NCI-H2107 (cell line): Measurements from ENCODE around the gene CRISPLD2.
"Not testable (repeated sequence)": the region's sequence is repeated elsewhere in the genome, so short reads cannot be mapped to it uniquely, and the experiment has no call there.

Experiments used
- DNase-seq: peaks from one replicate; lab custom pipeline; 2025; lab: John Stamatoyannopoulos, UW

CRISPLD2 gene

DNA sequence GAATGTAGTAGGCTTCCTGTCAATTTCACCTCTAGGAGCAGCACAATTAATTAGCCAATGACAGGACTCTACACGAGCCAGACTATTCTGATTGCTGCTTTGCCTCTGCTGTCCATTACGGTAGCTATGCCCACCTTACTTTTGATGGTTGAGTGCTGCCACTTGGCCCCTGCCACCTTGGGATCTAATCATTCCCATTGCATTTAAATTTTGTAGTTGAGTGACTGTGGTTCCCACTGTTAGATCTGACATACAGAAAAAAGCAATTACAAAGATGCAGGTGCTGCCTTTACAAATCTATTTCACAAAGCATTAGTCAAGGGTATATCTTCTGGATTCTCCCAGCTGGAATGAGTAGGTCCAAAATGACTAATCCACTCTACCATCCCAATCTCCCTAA lies 39.9 kb downstream of the CRISPLD2 start:
- DNase-seq = no peak

DNA sequence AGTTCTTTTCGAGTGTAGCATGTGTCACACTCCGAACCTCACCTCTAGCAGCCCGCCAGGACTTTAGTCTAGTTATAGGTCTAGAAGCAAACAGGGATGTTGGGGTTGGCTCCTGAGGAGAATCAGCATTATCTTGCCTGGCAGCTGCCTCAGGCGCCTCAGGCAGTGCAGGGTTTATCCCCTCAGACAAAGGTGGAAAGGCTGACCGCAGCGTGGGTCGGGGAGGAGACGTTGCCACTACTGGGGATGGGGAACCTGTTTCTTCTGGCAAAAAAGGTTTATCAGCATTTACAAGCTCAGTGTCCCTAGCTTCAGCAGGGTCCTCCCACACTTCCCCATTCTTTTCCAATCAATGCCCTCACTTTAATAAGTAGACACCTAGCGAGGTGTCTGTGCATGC lies 40.6 kb downstream of the CRISPLD2 start:
- no peak for DNase-seq

DNA sequence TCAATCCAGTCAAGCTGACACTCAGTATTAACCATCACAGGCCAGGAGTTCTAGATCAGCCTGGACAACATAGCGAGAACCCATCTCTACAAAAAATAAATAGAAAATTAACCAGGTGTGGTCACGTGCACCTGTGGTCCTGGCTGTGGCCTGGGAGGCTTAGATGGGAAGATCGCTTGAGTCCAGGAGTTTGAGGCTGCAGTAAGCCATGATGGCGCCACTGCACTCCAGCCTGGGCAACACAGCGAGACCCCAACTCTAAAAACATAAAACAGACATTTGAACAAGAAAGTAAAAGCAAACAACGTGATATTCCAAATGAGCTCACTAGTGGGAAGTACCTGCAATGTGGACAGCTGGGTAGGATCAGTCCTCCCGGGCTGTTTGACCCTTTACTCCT lies 41.9 kb downstream of the CRISPLD2 start:
- DNase-seq = no peak

DNA sequence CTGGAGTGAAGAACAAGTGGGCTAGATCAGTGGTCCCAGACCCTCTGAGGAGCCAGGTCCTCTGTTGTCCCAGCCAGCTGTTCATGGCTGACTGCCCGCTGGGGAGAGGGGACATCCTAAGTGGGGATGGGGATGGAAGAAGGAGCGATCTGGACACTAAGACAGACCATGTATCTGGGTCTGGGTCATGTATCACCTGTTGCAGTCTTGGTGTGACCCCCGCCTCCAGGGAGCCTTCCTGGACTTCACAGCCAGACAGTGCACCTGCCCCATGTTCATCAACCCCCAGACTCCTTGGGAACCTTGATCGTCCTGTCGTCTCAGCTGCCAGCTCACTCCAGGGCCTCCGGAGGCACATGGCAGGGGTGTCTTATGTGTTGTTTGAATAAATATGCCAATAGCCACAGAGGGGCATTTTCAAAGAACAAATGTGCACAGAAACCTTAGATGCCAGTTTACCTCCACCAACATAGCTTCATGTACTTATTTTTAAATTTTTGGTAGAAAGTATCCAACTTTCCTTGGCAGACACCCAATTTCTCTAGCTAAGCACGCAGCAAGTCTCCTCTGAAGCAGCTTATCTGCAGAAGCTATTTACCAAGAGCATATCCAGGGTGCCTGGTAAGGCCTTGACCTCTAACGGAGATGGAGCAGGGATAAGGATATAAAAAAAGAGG lies 43.2 kb downstream of the CRISPLD2 start:
- DNase-seq = no peak

DNA sequence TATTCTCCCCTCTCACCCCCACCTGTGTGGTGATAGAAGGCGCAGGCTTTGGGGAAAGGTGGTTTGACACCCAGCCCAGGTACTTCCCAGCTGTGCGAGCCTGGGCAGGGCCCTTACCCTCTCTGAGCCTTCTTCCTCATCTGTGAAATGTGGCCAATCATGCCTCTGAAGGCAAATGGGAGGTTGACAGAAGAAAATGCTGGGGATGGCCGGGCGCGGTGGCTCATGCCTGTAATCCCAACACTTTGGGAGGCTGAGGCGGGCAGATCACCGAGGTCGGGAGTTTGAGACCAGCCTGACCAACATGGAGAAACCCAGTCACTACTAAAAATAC lies 43.7 kb downstream of the CRISPLD2 start:
- no peak for DNase-seq

DNA sequence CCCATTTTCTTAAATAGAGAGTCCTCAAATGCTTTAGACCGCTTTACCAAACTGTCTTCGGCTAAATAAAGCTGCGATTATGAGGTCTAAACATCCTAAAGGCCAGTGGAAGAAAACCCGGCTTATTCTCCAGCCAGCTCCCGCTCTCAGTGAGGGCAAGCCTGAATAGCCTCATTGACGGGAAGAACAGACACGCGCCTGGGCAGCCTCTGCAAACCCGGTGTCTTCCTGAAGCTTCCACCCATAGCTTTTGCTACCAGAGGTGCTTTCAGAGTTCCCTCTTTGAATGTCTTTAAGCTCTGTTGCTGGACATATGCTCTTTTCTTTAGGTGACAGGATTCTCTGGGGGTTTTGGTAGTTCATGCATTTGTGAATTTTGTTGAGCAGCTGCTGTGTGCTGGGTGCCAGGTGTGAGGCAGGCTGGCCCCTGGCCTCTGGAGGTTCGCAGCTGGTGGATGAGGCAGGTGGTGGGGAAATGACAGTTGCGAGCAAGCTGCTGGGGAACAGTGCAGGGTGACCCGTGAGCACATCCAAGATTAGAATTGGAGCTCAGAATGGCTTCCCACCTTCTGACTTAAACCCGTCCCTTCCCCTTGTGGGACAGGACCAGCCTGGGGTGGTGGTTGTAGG lies 44.7 kb downstream of the CRISPLD2 start:
- DNase-seq = no peak

DNA sequence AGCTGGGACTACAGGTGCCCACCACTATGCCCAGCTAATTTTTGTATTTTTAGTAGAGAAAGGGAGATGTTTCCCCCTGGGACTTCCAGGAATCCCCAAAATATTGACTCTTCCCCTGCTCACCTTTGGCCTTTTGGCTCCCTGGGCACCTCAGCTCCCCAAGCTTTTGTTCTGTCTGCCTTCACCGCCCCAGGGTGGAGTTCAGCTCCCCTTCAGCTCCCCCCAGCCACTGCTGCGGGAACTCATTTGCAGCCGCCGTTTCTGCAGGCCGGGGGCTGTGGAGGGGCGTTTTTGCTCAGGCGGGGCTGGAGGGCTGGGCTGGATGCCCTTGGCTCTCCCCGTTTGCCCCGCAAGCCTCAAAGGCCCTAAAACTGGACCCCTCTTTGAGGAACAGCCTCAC lies 47.9 kb downstream of the CRISPLD2 start:
- no peak for DNase-seq

DNA sequence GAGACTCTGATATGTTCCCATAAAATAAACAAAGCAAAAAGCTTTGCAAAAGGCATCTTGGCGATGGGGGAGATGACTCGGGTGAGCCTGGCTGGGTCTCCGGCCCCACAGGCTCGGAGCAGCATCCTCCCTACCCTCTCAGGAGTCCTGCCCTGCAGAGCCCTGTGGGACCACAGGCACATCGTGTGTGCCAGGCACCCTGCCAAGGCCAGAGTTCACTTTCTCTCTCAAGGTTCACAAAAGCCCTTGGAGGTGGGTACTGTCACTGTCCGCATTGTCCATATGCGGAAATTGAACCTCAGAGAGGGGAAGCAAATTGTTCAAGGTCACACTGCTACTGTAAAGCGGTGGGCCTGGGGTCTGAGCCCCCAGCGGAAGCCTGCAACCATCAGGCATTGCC lies 48.5 kb downstream of the CRISPLD2 start:
- DNase-seq = no peak

DNA sequence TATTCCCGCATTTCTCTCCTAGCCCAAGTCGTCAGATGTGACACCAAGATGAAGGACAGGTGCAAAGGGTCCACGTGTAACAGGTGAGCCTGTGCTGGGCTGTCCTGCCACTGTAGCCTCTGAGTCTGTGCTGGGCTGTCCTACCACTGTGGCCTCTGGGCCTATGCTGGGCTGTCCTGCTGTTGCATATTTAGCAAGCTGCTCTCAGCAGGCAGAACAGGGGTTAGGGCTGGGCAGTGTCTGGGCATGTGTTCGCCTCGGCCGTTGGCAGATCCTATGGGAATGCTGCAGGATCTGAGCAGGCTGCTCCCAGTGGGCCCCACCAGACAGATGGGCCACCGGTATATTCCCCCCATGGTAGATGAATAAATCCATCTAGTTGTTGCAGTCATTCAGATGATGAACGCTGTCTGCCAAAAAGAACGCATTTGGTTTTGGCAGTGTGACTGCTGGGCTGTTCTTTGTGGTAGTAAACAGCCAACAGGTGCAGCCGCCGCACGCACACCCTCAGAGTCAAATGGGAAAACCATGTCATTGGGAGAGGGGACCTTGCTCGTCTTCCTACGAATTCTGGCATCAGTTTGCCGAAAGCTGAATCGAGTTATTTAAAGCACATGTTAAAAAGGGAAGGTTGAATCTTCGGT lies 49.2 kb downstream of the CRISPLD2 start:
- DNase-seq = no peak

DNA sequence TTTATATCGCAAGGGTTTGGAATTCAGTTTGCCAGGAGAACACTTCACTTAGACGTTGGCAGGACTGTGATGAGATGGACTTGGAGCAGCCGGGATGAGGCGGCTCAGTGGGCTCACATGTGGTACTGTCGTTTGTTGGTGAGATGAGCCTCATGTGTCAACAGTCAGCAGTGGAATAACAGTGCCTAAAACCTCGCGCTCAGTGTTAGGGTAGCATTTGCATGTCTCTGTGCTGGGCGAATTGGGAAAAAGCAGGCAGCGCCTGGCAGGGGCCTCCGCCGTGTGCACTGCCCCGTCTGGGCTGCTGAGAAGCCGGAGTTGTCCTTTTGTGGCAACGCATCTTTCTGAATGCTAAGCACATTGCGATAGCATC lies 49.7 kb downstream of the CRISPLD2 start:
- DNase-seq = no peak

DNA sequence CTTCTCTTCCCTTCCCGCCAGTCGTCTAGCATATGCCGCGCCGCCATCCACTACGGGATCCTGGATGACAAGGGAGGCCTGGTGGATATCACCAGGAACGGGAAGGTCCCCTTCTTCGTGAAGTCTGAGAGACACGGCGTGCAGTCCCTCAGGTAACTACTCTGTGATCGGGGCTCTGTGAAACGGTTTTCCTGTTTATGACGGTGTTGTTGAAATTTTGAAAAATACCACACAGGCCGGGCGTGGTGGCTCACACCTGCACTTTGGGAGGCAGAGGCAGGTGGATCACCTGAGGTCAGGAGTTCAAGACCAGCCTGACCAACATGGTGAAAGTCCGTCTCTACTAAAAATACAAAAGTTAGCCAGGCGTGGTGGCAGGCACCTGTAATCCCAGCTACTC lies 53.2 kb downstream of the CRISPLD2 start:
- not testable (repeated sequence) for DNase-seq

DNA sequence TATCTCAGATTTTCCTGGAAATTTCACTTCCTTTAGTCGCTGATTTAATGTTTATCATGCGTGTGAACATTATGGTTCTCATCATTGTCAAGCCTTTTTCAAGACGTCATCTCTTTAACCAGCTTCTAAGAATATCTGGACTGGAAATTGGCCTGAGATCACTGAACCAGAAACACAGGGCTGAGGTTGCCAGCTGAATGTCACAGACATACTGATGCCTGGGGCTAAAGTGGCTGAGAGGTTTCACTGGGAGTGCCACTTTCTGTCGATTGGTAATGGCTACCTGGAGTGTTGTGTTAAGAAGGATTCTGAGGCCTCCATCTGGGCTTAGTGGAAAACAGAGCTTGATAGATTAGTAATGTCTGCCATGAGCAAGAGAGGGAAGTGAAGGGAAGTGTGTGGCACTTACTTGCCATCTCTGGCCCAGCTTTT lies 54.2 kb downstream of the CRISPLD2 start:
- DNase-seq = no peak

DNA sequence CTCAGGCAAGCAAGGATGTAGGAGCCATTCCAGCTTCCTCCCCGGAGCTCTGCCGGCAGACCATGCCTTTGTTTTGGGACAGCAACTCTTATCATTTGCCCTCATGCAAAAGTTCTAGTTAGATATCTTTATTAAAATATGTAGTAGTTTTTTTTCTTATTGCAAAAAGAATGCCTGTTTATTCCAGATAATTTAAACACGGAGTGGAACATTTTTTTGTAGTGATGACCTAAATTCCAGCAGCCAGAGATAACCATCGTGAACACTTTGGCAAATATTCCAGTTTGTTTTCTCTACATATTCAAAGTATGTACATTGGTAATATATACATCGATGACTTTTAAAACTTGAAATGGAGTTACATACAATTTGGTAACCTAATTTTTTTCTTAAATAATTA lies 54.8 kb downstream of the CRISPLD2 start:
- DNase-seq = no peak

DNA sequence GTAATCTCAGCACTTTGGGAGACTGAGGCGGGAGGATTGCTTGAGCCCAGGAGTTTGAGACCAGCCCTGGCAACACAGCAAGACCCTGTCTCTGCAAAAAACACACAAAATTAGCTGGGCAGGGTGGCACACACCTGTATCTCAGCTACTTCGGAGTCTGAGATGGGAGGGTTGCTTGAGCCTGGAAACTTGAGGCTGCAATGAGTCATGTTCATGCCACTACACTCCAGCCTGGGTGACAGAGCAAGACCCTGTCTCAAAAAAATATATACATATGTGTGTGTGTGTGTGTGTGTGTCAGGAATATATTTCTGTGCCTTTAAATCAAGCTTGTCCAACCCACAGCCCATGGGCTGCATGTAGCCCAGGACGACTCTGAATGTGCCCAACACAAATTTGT lies 55.2 kb downstream of the CRISPLD2 start:
- DNase-seq = no peak

DNA sequence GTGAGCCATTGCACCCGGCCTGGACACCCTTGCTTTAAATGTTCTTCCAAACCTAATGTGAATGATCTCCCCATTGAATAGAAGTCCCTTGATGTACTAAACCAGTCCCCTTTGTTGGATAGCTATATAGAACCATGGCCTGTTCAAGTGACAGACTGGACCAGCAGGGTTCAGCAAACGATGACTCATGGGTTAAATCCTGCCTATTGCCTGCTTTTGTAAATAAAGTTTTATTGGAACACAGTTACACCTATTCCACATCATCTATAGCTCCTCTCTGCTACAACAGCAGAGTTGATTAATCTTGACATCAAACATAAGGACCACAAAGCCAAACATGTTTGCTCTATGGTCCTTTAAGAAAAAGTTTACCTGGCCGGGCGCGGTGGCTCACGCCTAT lies 56.1 kb downstream of the CRISPLD2 start:
- DNase-seq = no peak

DNA sequence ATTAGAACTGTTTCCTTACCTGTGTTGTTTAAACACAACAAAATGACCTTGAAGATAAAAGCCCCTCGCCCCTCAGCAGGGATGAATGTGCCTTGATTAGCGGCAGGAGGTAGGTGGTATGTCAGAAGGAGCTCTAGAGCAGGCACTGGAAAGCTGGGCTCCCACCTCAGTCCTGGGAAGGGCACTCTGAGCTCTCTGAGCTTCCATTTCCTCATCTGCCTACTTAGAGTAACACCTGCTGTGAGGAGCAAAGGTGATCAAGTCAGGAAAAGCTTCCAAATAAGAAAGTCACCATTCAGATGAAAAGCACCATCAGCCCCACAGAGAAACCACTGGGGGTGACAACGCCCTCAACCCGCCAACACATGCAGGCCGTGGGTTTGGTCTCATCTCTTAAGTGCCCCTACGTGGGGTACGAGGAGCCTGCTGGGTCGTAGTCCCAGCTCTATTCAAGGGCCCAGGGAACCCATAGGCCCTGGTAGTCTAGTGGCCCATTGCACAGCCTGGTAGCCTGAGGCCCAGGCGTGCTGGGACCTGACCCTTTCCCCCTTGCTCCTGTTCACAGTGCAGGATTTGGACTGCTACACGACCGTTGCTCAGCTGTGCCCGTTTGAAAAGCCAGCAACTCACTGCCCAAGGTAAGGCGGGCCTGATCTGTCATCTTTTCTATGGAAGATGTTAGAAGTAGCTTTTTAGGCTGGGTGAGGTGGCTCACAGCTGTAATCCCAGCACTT lies 57.3 kb downstream of the CRISPLD2 start:
- DNase-seq = no peak

DNA sequence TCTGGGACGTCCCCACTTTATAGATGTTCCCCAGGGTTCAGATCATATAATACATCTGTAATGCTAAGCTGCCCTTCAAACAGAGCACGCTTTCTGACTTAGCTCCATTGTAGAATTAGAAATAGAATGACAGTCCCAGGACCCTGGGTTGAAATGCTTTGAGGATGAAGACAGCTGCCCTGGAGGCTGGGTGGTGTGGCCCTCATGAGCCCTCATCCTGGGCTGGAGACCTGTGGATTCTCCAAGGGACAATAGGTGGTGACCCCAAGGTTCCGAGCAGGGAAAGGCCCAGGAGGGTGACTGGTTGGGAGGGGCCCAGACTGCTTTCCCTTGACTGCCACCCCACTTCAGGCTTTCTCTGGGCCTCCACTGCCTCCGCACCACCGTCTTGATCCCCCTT lies 59.0 kb downstream of the CRISPLD2 start:
- no peak for DNase-seq

DNA sequence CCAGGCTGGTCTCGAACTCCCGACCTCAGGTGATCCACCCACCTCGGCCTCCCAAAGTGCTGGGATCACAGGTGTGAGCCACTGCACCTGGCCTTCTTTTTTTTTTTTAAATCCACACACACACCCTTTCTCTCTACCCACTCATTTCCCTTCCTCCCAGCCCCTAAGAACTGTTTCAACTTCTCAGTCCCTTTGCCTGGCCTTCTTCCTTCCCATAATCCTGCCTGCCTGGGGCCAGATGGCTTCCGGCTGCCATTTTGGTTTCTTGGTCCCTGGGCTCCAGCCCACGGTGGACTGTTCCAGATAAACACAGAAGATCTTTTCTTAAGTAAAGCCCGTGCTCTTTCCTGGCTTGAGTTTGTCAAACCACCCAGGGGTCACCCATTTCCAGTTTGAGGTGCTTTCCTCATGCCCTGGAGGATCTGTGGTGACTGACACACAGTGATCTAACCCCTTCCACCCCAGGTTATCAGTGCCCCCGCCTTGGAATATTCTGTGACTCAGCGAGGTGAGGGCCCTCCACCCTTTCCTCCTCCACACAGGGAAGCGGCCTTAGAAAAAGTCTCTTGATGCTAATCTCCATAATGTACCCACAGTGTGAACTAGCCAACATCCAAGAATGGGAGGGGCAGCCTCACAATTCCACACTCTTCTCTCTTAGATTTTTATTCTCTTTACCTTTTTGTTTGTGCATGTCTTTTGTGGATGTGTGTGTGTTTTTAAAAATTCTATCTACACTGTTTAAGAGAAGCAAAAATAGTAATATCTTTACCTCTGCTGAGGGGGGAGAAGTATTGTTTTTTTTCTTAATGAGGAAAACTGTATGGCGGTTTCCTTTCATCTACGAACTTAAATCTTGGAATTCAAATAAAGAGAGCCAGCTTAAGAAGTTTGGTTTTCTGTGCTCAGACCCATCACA lies 60.0 kb downstream of the CRISPLD2 start:
- DNase-seq = no peak

DNA sequence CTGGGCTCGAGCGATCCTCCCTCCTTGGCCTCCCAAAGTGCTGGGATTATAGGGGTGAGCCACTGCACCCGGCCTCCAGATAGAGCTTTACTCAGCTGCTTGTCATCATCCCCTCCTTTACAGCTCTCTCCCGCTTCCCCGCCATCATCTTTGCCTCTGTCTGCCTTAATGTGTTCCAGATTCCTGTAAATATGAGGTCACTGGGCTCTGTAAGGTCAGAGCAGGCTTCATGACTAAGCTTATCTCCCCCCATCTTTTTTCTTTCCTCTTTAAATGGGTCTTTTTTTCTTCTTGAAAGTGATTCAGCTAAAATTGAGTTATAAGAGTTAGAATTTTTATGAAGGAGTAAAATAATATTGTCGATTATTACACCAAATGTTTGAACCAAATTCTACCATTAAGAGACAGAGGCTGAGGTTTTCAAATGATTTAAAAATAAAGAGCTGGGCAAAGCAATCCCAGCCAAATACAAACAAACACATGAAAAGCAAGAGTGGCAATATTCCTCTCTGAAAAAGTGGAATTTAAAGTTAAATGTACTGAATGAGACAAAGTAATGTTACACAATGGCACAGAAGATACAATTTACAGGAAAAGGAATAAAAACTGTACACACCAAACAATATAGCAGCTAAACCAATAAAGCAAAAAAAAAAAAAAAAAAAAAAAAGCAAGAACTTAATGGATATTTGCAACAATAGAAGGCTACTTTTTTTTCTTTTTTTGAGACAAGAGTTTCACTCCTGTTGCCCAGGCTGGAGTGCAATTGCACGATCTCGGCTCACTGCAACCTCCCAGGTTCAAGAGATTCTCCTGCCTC lies 62.1 kb downstream of the CRISPLD2 start:
- DNase-seq = no peak

DNA sequence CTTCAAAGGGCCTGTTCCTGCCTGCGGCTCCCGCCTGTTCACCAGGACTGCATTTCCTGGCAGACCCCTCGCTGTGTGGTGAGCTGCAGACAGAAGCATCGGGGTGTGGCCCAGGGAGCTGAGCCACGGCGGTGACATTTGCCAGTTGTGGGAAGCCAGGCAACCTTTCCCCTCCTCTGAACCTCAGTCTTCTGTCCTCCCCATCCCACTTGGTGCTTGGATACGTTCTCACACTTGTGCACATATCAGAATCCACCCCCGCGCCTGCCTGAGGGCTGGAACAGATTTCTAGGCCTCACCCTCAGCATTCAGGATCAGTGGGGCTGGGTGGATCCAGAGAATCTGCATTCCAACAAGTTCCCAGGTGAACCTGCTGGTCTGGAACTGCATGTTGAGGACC lies 63.5 kb downstream of the CRISPLD2 start:
- no peak for DNase-seq

DNA sequence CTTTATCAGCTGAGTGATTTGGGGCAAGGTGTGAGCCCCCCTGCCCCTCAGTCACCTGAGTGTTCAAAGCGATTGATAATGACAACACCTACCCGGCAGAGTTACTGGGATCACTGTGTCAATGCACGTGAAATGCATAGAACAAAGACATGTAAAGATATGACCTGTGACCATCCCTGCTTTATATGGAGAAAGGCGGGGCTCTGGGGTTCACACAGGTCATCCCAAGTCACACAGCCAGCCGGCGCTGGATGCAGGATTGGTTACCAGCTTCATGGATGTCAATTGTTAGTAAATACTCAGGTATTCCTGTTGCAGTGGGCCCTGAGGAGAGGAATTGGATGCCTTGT lies 64.4 kb downstream of the CRISPLD2 start:
- DNase-seq = no peak
